Placental pericyte (primary cell): ENCODE measurements around the gene KIAA1143. TPM values are rescaled to one million over a fixed set of nuclear protein-coding genes. Genes with fewer than 3 reads are reported as not detected.

Source experiments
- total RNA-seq: library from RNA; depleted of rRNA; stranded (reverse); fragments of >200 nt; gene quantifications from 2 replicates; pipeline ENCODE4 v1.2.3, GENCODE V29; 2012

The KIAA1143 gene
- total RNA-seq = 13.6 and 19.6 TPM in 2 replicates

GRCh38 chr3:44761424-44762169, at the start of gene KIAA1143, which contains the start of gene KIF15:
Gene KIAA1143 (minus strand): TSS chr3:44761619. CDS start chr3:44761602, 17 bp downstream.
Gene KIF15 (plus strand): TSS chr3:44761794. CDS start chr3:44761866, 72 bp downstream.

DNA sequence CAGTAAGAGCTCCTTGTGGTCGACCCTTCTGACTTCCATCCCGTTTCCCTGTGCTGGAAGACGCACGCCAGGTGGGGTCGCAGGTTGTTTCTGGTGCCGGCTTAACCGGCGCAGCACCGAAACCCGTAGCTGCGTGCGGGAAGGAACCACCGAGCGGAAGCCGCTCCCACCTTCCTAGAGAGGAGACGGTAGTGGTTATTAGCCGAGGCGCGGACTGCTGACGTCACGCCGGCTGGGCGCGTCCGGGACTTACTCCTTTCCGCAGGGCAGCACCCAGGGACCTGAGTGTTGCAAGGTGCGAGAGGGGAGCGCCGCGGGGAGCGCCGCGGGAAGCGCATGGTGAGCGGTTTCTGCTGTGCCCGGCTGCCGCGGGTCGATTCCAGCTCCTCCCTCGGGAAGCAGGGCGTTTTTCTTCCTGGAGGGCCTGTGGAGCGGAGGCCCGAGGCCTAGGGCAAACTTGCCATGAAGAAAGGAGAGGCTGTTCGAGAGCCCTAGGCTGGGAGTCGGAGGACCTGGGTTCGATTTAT, 32.0 kb downstream of the KIAA1143 start, which contains the start of gene ZNF501:
ZNF501 (plus strand) TSS at position 252 of the 527 bp plus-strand sequence. CDS start 4,787 bp downstream, outside the sequence.

GRCh38 chr3:44712455-44713075, 48.9 kb downstream of the KIAA1143 start, which contains the start of gene ZNF502:
Gene ZNF502 (plus strand): TSS chr3:44712660. CDS start chr3:44720262, 7,602 bp downstream.

Other genes with a start within 250 kb of the KIAA1143 start
- 4.6 and 5.0 TPM in 2 replicates for gene ZKSCAN7, start 206.4 kb downstream of the KIAA1143 start, total RNA-seq
- 1.7 and 1.8 TPM in 2 replicates for gene ZNF660, start 176.7 kb downstream of the KIAA1143 start, total RNA-seq
- gene ZNF197, start 136.6 kb downstream of the KIAA1143 start, total RNA-seq = 11.6 and 13.8 TPM in 2 replicates
- 11.4 and 18.3 TPM in 2 replicates for gene ZNF35, start 112.9 kb downstream of the KIAA1143 start, total RNA-seq
- 3.9 and 4.3 TPM in 2 replicates for gene ZNF502, start 49.0 kb downstream of the KIAA1143 start, total RNA-seq
- 4.3 and 4.6 TPM in 2 replicates for gene ZNF501, start 32.0 kb downstream of the KIAA1143 start, total RNA-seq
- 0.66 and 14.7 TPM in 2 replicates for gene KIF15, start 175 bp upstream of the KIAA1143 start, total RNA-seq
- gene TMEM42, start 100.3 kb upstream of the KIAA1143 start, total RNA-seq = 7.6 and 10.5 TPM in 2 replicates
- gene TGM4, start 113.0 kb upstream of the KIAA1143 start, total RNA-seq = not detected in 2 replicates
- gene ZDHHC3, start 214.6 kb upstream of the KIAA1143 start, total RNA-seq = 68.9 and 72.4 TPM in 2 replicates
- gene EXOSC7, start 214.6 kb upstream of the KIAA1143 start, total RNA-seq = 34.1 and 55.6 TPM in 2 replicates